Uterus (tissue), 4 donors: ENCODE measurements around the gene SMAP1. TPM values are rescaled to one million over a fixed set of nuclear protein-coding genes. Genes with fewer than 3 reads are reported as not detected.

Experiments
- DNase-seq, 2 donors: peaks; one replicate each; pipeline ENCODE4 v3.0.0-alpha.2; 2019 to 2020
- H3K27ac ChIP-seq, 2 donors: fragments of 200-600 bp; sonication (generic); 1 replicate in 1 of 2; 2 replicates in 1 of 2; pipeline ENCODE4 v1.5.1; 2016 to 2018
- H3K27me3 ChIP-seq, 2 donors: fragments of 200-600 bp; sonication (generic); one replicate each; pipeline ENCODE4 v1.5.1; 2018 to 2019; ENCODE audit warnings: control low read depth in 1 of 2
- H3K36me3 ChIP-seq, 2 donors: fragments of 200-600 bp; sonication (generic); one replicate each; pipeline ENCODE4 v1.5.1; 2019; ENCODE audit warnings: control low read depth in 1 of 2
- H3K4me1 ChIP-seq, 2 donors: fragments of 200-600 bp; sonication (generic); one replicate each; pipeline ENCODE4 v1.5.1; 2018 to 2019; ENCODE audit warnings: control low read depth in 1 of 2
- H3K4me3 ChIP-seq, 2 donors: fragments of 200-600 bp; sonication (generic); 1 replicate in 1 of 2; 2 replicates in 1 of 2; pipeline ENCODE4 v1.5.1; 2018 to 2019; ENCODE audit warnings: mild to moderate bottlenecking in 1 of 2
- H3K9me3 ChIP-seq, 2 donors: fragments of 200-600 bp; sonication (generic); one replicate each; pipeline ENCODE4 v1.5.1; 2019; ENCODE audit warnings: control low read depth in 1 of 2
- CTCF ChIP-seq, 4 experiments: fragments of 200-600 bp in 2 of 4; fragments of 450-650 bp in 2 of 4; sonication (generic) in 2 of 4; IDR thresholded peaks; one replicate each; pipeline ENCODE4 v1.5.1; 2016 to 2019; ENCODE audit warnings: antibody characterized with exemption in 4 of 4, mild to moderate bottlenecking in 2 of 4, moderate library complexity in 1 of 4
- POLR2A ChIP-seq, 2 donors: fragments of 450-650 bp; IDR thresholded peaks; one replicate each; pipeline ENCODE4 v1.6.1; 2016; ENCODE audit warnings: antibody characterized with exemption in 2 of 2, mild to moderate bottlenecking in 1 of 2, moderate library complexity in 1 of 2
- intact Hi-C: fragments of 100-400 bp; cut with DNase I; formaldehyde crosslinking; loops from one replicate; pipeline ENCODE4 v1.15.1; 2023; ENCODE audit warnings: low total_unique reads
- total RNA-seq, 4 donors: library from RNA; depleted of rRNA in 3 of 4; stranded (reverse); fragments of >200 nt in 3 of 4; gene quantifications; one replicate each; pipeline versions ENCODE4 v1.1.0 to v1.2.4, GENCODE V29; 2014 to 2023
- donor health status: DM: yes; HTN: yes; CAD: no.

SMAP1 gene
- total RNA-seq, 4 donors from 2014 or later, result 14.1 to 27.4 (median 22.7) TPM

GRCh38 chr6:70864401-70864800 lies 196.7 kb downstream of the SMAP1 start:
- intact Hi-C loops, result no loop called here
- TF ChIP-seq POLR2A (IDR thresholded peaks at IDR 0.05) (no peak), CTCF (IDR thresholded peaks at IDR 0.05) (no peak)
- H3K4me1 ChIP-seq, result no peaks in the 10 kb centered on the region
- DNase-seq, result no peak
- no peaks in the 10 kb centered on the region for H3K36me3 ChIP-seq
- H3K4me3 ChIP-seq, result no peak overlapping the region
- no peaks in the 10 kb centered on the region for H3K27me3 ChIP-seq
- no peaks in the 10 kb centered on the region for H3K9me3 ChIP-seq
- H3K27ac ChIP-seq, result no peak overlapping the region

GRCh38 chr6:70872469-70872868 lies 204.8 kb downstream of the SMAP1 start:
- no peaks in the 10 kb centered on the region for H3K36me3 ChIP-seq
- intact Hi-C loops, result no loop called here
- peaks cover 0 to 8% of the 10 kb centered on the region in 2 donors for H3K9me3 ChIP-seq
- no peak for DNase-seq
- H3K27me3 ChIP-seq, result no peaks in the 10 kb centered on the region
- H3K4me3 ChIP-seq, result no peak overlapping the region
- no peaks in the 10 kb centered on the region for H3K4me1 ChIP-seq
- no peak overlapping the region for H3K27ac ChIP-seq
- TF ChIP-seq CTCF (IDR thresholded peaks at IDR 0.05), result no peak
- TF ChIP-seq POLR2A (IDR thresholded peaks at IDR 0.05), result no peak

- H3K9me3 ChIP-seq, result peaks cover 0 to 8% of the 10 kb centered on the region in 2 donors
- no peak for DNase-seq
- no peaks in the 10 kb centered on the region for H3K4me1 ChIP-seq
- H3K4me3 ChIP-seq, result no peak overlapping the region
- no peak for TF ChIP-seq POLR2A (IDR thresholded peaks at IDR 0.05)
- no peak for TF ChIP-seq CTCF (IDR thresholded peaks at IDR 0.05)
- no peaks in the 10 kb centered on the region for H3K36me3 ChIP-seq
- no peaks in the 10 kb centered on the region for H3K27me3 ChIP-seq
- intact Hi-C loops, result no loop called here
- no peak overlapping the region for H3K27ac ChIP-seq
These were observed 206.7 kb downstream of the SMAP1 start for GRCh38 chr6:70874181-70874913.

GRCh38 chr6:70879496-70879895 lies 211.8 kb downstream of the SMAP1 start:
- Histone ChIP-seq H3K9me3 (no peaks in the 10 kb centered on the region), H3K27me3 (no peaks in the 10 kb centered on the region), H3K4me3 (no peak overlapping the region), H3K4me1 (no peaks in the 10 kb centered on the region), H3K36me3 (no peaks in the 10 kb centered on the region), H3K27ac (no peak overlapping the region)
- no peak for DNase-seq
- intact Hi-C loops, result no loop called here
- TF ChIP-seq CTCF (IDR thresholded peaks at IDR 0.05) (no peak), POLR2A (IDR thresholded peaks at IDR 0.05) (no peak)

- Histone ChIP-seq H3K9me3 (no peaks in the 10 kb centered on the region), H3K4me3 (no peak overlapping the region), H3K27me3 (no peaks in the 10 kb centered on the region), H3K4me1 (no peaks in the 10 kb centered on the region), H3K36me3 (no peaks in the 10 kb centered on the region), H3K27ac (no peak overlapping the region)
- peak; percentile 24 to 26 for DNase-seq
- intact Hi-C loops, result no loop called here
- TF ChIP-seq POLR2A (IDR thresholded peaks at IDR 0.05), result no peak
- TF ChIP-seq CTCF (IDR thresholded peaks at IDR 0.05), result peak; percentile 68 to 84 (median 75)
These were observed 216.6 kb downstream of the SMAP1 start for GRCh38 chr6:70884074-70884983.
